Activated B cell treated with CpG ODN at 0.5 μM for 24 hours (primary cell): ENCODE data around the gene B3GALNT1. TPM values are rescaled to one million over a fixed set of nuclear protein-coding genes. Genes with fewer than 3 reads are reported as not detected.
A peak's percentile ranks its signal among the peaks of the same experiment; 100 is the strongest.

Experiments
- ATAC-seq: fragments of 200-7000 bp; cut with Tn5 transposase; one replicate; pipeline ENCODE4 v1.10.0; 2021; ENCODE audit warnings: low read depth, mild to moderate bottlenecking, moderate library complexity
- CTCF ChIA-PET: fragments of 350-600 bp; sonication (Branson Sonifier 250); formaldehyde crosslinking; loops from one replicate; lab custom pipeline; 2021; ENCODE audit warnings: antibody characterized with exemption; lab: Charles Lee
- POLR2A ChIA-PET: fragments of 350-600 bp; sonication (Branson Sonifier 250); formaldehyde crosslinking; loops from one replicate; lab custom pipeline; 2021; ENCODE audit warnings: antibody characterized with exemption; lab: Charles Lee
- DNase-seq: peaks from one replicate; pipeline ENCODE4 v3.0.0; 2022
- H3K27ac Mint-ChIP-seq: one replicate; pipeline ENCODE4 v1.8.0; 2020; ENCODE audit warnings: mixed read lengths
- H3K27me3 Mint-ChIP-seq: one replicate; pipeline ENCODE4 v1.8.0; 2021; ENCODE audit warnings: mixed read lengths
- H3K36me3 Mint-ChIP-seq: one replicate; pipeline ENCODE4 v1.8.0; 2021; ENCODE audit warnings: low read depth, mixed read lengths
- H3K4me1 Mint-ChIP-seq: one replicate; pipeline ENCODE4 v1.8.0; 2021; ENCODE audit warnings: mixed read lengths
- H3K4me3 Mint-ChIP-seq: one replicate; pipeline ENCODE4 v1.8.0; 2020; ENCODE audit warnings: mild to moderate bottlenecking, mixed read lengths
- H3K9me3 Mint-ChIP-seq: one replicate; pipeline ENCODE4 v1.8.0; 2020; ENCODE audit warnings: mixed read lengths
- CTCF ChIP-seq: fragments of 200-600 bp; IDR thresholded peaks from one replicate; pipeline ENCODE4 v1.8.0; 2022; ENCODE audit warnings: antibody characterized with exemption, mild to moderate bottlenecking
- intact Hi-C: fragments of 100-400 bp; cut with micrococcal nuclease; formaldehyde crosslinking; loops from one replicate; pipeline ENCODE4 v1.15.1; 2024
- total RNA-seq: library from RNA; stranded (reverse); gene quantifications from 2 replicates; pipeline ENCODE4 v1.2.3, GENCODE V29; 2022

The B3GALNT1 gene
- total RNA-seq, 1 donor from 2014 or later, result 8.5 TPM

GRCh38 chr3:161083131-161083530 lies 22.0 kb downstream of the B3GALNT1 start:
- Mint-ChIP-seq H3K4me1 (peaks cover 15% of the 10 kb centered on the region), H3K27me3 (no peaks in the 10 kb centered on the region), H3K27ac (no peak overlapping the region), H3K36me3 (no peaks in the 10 kb centered on the region), H3K9me3 (no peaks in the 10 kb centered on the region), H3K4me3 (no peak overlapping the region)
- no peak for ATAC-seq
- no peak for TF ChIP-seq CTCF
- POLR2A ChIA-PET, result no interaction called here
- CTCF ChIA-PET, result no interaction called here
- no peak for DNase-seq
- intact Hi-C loops, result no loop called here

GRCh38 chr3:161082063-161082462 lies 23.1 kb downstream of the B3GALNT1 start:
- Mint-ChIP-seq H3K4me1 (peaks cover 19% of the 10 kb centered on the region), H3K9me3 (no peaks in the 10 kb centered on the region), H3K27me3 (no peaks in the 10 kb centered on the region), H3K4me3 (no peak overlapping the region), H3K27ac (no peak overlapping the region), H3K36me3 (no peaks in the 10 kb centered on the region)
- no peak for ATAC-seq
- ChIA-PET CTCF (no interaction called here), POLR2A (no interaction called here)
- no peak for TF ChIP-seq CTCF
- DNase-seq, result no peak
- intact Hi-C loops, result no loop called here

DNA sequence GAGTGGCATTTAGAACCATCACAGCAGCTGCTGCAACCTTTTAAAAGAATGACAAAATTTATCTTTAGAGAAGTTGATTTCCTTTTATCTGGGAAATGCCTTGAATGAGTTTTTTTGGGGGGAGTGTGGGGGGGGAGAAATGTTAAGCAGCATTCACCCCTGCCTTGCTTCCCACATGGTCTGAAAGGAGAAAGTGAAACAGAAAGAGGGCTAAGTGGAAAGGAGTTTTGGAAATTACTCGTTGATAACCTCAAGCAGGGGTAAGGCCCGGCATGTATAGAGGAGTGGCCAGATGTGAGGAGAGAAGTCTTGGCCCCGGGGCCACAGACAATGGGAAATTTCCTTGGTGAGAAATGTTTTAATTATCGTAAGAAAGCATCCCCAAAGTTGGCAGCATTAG lies 23.5 kb downstream of the B3GALNT1 start:
- H3K4me1 Mint-ChIP-seq, result peaks cover 19% of the 10 kb centered on the region
- intact Hi-C loops, result no loop called here
- H3K27me3 Mint-ChIP-seq, result no peaks in the 10 kb centered on the region
- H3K27ac Mint-ChIP-seq, result no peak overlapping the region
- ATAC-seq (no peak), DNase-seq (no peak)
- TF ChIP-seq CTCF, result no peak
- H3K4me3 Mint-ChIP-seq, result no peak overlapping the region
- ChIA-PET POLR2A (interaction anchor here (0.6 kb wide), 1 partner anchor 157 kb away, joined by 3 read pairs; no protein-coding TSS in a partner anchor), CTCF (no interaction called here)
- no peaks in the 10 kb centered on the region for H3K36me3 Mint-ChIP-seq
- H3K9me3 Mint-ChIP-seq, result no peaks in the 10 kb centered on the region

- CTCF ChIA-PET, result no interaction called here
- Mint-ChIP-seq H3K9me3 (no peaks in the 10 kb centered on the region), H3K27me3 (no peaks in the 10 kb centered on the region), H3K4me1 (peaks cover 32% of the 10 kb centered on the region), H3K36me3 (no peaks in the 10 kb centered on the region), H3K27ac (no peak overlapping the region), H3K4me3 (no peak overlapping the region)
- DNase-seq, result no peak
- intact Hi-C loops, result no loop called here
- no peak for TF ChIP-seq CTCF
- no peak for ATAC-seq
- POLR2A ChIA-PET, result no interaction called here
Measured at GRCh38 chr3:161073181-161073580, 32.0 kb downstream of the B3GALNT1 start.

DNA sequence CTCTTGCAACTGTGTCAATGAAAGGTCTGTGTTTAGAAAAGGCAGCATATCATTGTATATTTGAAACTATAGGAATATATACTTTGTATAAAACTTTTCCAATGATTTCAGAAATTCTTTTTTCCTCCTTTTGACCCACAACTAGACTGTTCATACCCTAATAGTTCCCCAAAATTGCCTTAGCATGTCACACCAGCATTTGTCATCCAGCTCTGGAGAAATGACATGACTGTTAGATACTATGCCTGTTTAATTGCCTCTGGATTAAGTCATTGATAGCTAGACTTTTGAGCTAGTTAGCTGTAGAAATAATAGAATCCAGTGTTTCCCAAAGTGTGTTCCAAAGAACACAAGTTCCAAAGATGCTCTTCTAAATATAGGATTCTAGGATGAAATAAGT lies 32.4 kb downstream of the B3GALNT1 start:
- H3K4me1 Mint-ChIP-seq, result peaks cover 34% of the 10 kb centered on the region
- POLR2A ChIA-PET, result no interaction called here
- intact Hi-C loops, result no loop called here

More for the DNA sequence above, 32.4 kb downstream of the B3GALNT1 start:
- ATAC-seq (no peak), DNase-seq (no peak)
- Mint-ChIP-seq H3K9me3 (no peaks in the 10 kb centered on the region), H3K4me3 (no peak overlapping the region), H3K36me3 (no peaks in the 10 kb centered on the region), H3K27ac (peak overlapping the region; percentile 46), H3K27me3 (no peaks in the 10 kb centered on the region)
- TF ChIP-seq CTCF, result no peak
- CTCF ChIA-PET, result no interaction called here
